ENCODE results near the gene ZNF621.

DNA sequence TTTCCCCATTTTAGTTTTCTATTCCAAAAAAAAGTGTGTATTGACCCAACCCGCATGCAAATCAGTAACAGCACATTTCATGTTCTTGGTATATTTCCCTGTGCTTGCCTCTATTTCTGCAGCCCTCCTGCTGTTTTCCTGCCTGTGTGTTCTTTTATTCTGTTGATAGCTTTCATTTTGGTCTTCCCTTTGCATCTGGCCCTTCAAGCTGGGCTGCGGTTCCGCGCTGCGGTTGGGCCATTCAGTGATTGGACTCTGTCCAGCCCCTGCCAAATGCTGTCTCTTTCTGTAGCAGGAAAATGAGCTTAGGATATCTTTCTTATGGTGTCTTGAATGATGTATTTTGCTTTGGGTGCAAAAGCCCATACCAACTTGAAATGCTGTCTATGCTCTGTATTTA, 49.9 kb downstream of the ZNF621 start:
- no peak for TF ChIP-seq CTCF (conservative IDR thresholded peaks at IDR 0.05)
- no peak for TF ChIP-seq EZH2 (IDR thresholded peaks at IDR 0.05; ENCODE audit: low read depth)
